GM21723 (cell line): Measurements from ENCODE around the gene NACC2.

Source experiments
- ATAC-seq: cut with Tn5 transposase; IDR thresholded peaks from one replicate; pipeline ENCODE4 v1.9.1; 2021; ENCODE audit warnings: mild to moderate bottlenecking, moderate library complexity; ENCODE audit not compliant: unreplicated experiment

NACC2 gene

DNA sequence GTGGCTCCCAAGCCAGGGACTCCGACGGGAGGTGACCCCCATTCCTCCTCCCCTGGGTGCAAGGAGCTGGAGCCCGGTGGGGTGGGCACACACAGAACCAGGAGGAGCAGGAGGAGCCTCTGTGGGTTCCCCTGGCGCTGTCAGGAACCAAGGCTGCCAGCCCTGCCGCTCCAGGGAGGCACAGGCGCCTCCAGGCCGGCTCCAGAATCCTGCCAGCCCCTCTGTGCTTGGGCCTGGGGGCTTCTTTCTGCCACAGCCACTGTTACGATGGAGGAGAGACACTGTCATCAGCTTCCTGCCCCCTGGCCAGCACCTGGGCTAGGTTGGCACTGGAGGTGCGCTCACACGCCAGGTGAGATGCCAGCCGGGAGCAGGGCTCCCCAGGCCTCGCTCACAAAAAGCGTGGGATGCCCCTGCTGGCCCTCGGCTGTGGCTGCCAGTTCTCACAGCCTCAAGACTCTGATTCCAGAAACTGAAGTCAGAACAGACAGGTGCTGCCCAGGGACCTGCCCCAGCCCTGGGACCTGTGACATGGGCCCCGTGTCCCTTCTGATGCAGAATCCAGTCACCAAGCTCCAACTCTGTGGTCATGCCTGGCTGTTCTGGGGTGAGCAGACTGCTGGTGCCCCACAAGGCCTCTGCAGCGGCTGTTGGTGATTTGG, 96.5 kb downstream of the NACC2 start:
- ATAC-seq, result no peak

DNA sequence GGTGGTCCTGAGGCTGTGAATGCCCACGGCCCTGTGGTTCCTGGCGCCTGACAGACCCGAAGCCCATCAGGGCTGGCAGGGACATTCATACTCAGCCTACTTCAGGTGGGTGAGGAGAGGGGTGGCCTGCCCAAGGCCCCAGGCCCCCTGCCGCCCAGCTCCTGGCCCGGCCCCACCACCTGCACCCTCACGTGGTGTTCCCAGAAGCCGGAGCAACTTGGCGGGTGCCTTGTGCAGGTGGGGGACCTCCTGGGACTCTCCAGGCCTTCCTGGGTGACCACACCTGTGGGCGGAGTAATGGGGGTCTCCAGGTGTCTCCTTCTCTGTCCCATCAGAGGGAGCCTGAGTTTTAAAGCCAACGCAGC, 97.1 kb downstream of the NACC2 start:
- no peak for ATAC-seq

DNA sequence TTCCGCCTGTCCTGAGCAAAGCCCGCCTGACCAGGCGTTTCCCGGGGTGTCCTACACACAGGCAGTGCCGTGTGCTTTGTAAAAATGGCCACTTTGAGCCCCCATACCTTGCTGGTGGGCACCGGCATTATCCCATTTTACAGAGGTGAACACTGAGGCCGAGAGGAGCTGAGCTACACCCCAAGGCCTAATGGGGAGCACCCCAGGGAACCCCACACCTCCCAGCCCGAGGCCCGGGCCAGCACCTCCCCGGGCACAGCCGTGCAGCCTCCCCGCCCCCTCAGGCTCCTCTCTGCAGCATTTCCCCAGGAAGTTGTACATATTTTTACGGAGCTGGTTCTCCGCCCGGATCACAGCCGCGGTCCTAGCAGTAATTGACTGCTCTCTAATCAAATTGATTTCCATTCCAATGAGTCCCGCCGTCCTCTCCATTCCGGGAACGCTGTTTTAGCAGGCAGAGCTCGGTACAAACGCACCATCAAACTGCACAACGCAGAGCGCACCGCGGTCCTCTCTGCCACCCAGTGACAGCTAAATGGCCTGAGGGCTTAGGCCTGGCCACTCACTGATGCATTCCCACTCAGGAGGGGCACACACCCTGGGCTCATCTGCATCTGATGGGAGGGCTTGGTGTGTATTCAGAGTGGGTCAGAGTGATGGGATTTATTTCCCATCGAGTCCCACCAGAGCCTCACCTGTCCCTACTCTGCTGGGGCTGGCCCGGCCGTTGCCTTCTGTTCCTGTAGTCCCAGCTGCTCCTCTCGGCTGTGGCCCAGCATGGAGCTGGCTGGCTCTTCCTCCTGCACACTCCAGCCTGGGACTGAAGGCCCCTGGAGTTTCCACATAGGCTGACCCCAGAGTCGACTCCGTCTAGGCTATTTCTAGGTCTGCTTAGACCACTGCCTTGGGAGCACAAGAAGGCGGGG, 97.7 kb downstream of the NACC2 start:
- ATAC-seq, result no peak

DNA sequence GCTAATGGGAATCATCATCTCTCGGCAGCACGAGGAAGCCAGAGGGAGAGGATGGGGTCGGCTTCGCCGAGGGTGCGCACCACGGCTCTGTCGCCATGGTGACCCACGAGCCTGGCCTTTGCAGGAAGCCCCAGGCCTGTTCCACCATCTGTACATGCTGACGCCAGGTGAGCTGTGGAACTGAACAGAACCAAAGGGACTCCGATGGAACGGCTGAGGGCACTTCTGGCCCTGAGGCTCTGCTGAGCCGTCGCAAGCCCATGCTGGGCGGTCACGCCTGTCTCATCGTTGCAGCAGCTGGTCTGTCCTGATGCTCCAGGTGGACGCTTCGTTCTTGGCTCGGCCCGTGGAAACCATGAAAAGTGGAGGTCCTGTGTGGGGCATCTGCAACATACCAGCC, 99.3 kb downstream of the NACC2 start:
- ATAC-seq, result no peak

DNA sequence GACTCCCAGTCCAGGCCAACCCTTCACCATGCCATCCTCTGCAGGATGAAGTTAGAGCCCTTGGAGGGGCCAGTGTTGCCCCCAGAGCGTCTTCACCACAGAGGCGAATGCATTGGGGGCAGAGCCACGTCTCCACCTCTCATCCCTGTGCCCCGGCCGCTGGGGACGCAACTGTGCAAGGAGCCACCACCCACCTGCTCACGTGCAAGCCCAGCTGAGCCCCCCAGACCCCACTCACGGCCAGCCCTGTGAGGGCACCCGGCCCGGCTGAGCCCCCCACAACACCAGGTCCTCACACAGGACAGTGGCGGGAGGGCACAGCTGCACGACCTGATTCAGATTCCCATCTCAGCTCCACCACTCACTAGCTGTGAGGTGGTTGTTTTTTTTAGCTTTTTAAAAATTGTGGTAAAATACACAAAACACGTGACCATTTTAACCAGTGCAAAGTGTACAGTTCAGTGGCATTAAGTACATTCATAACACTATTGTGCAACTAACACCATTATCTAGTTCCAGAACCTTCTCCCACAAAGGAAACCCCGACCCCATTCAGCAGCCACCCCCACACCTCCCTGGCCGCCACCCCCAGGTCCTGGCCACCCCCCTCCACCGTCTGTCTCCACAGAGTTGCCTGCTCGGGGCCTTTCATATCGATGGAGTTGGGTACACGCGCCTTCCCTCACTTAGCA, 100.4 kb downstream of the NACC2 start:
- no peak for ATAC-seq

DNA sequence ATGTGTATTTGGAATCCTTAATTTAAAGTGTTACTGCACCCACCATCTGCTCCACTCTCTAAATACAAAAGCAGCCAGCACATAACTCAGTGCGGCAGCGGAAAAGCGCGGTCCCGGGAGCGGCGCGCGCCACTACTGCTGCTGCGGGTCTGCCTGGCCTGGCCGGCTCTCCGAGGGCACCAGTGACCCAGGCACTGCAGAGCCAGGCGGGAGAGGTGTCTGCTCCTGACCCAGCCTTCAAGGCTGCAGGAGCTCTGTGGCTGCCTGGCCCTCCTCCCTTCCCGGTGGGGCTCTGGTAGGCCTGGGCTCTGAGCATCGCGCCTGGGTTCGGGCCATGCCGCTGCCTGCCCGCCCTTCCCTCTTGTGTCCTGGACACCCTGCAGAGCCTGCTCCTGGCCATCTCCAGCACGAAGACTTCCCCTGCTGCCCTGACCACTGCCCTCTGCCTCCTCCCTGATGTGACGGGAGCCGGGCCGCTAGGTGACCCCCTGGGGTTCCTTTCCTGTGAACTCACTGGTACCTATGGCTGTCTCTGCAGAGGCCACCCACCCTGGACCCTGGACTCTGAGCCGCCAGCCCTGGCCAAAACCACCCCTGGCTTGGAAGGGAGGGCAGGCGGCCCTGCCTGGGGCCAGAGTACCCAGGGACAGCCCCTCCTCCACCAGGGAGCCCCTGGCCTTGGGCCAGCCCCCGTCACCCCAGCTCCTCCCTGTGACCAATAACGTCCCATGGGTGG, 101.2 kb downstream of the NACC2 start:
- ATAC-seq, result no peak

DNA sequence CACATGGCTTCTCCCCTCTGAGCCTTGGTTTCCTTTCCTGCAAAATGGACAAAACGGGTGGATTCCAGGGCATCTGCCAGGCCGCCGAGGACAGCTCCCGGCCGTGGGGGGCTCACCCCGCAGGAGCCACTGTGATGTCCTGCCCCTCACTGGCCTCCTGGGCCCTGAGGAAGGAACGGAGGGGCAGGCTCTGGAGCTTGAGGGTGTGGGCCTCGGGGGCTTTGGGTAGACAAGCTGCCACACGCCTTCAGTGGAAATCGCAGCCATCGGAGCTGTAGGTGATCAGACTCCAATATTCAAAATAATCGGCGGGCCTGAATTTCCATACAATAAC, 101.7 kb downstream of the NACC2 start:
- ATAC-seq, result no peak

DNA sequence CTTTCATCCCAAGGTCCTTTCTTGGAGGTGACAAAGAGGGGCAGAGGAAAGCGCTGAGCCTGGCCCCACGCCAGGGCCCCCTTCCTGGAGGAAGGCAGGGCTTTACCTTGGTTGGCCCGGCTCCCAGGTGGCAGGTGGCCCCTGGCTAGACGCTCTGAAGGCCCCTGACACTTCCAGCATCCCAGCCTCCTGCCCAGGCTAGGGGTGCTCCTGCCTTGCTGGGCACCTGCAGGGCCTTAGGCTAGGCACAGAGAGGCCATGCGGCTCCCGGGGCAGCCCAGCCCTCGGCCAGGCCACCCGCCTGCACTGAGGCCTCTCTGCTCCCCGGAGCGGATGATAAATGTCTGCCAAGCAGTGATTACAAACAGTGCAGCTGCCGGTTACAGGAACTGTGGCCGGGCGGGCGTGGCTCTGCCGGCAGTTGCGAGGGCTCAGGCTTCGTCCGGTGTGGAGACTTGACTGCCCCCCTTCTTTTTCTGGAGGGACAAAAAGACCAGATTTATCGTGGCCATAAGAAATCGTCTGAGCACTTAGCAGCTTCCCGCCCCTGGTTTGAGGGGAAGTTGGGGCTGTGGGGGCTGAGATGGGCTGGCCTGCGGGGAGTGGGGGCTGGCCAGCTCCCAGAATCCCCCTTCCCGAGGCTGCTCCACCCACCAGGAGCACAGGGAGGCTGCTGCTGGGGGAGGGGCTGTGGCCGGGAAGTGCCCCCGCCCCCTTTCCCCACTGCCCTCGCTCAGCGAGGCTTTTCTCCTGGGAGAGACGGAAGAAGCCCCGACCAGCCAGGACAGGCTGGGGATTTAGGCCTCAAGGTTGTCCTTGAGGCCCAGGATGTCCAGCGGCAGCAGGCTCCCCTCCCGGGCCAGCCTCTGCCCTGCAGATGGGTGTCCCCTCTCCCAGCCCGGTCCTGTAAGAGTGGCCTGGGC, 102.3 kb downstream of the NACC2 start:
- no peak for ATAC-seq

DNA sequence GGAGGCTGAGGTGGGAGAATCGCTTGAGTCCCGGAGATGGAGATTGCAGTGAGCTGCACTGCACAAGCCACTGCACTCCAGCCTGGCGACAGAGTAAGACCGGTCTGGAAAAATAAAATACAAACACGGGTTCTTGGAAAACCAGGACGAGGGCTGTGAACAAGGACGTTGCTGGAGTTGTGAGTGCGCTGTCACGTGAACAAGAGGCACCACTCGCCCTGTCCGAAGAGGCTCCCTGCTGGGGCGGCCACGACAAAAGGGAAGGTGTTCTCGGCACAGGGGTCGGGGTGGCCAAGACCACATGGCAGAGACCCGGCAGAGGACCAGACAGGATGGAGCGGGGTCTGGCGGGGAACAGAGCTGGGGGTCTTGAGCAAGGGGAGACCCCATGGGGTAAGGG, 103.3 kb downstream of the NACC2 start:
- no peak for ATAC-seq

DNA sequence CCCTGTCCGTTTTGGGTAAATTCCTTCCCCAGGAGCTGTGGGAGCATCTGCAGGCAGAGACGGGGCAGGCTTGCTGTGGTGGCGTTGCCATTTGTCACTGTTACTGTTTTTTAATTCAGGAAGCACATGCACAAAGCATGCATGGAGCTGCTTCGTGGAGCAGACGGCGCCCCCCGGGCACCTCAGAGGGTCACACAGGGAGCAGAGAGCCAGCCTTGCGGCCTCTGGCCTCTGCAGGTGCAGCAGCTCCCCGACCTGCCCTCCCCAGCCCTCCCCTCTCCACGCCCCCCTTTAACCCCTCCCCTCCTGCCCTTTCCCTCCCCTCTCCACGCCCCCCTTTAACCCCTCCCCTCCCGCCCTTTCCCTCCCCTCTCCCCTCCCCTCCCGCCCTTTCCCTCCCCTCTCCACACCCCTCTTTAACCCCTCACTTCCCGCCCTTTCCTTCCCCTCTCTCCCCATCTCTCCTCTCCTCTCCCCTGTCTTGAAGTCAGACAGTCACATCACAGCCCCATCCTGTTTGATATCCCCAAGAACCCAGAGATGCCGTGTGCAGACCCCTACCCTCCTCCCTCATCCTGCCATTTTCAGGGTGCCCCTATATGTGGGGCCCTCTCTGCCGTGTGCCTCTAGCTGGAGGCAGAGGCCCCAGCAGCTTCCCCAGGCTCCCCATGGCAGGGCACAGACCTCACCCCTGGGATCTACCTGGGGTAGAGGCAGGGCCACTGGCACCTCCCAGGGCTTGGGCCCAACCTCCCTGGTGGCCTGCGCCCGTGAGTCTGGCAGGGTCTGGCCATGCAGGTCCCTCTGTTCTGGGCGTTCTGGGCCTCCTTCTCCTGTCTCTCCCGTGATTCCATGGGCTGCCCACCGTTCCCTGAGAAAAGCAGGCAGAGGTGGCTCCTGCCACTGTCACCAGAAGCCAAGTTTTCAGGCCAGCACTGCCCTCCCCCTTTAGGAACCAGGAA, 104.3 kb downstream of the NACC2 start:
- no peak for ATAC-seq

DNA sequence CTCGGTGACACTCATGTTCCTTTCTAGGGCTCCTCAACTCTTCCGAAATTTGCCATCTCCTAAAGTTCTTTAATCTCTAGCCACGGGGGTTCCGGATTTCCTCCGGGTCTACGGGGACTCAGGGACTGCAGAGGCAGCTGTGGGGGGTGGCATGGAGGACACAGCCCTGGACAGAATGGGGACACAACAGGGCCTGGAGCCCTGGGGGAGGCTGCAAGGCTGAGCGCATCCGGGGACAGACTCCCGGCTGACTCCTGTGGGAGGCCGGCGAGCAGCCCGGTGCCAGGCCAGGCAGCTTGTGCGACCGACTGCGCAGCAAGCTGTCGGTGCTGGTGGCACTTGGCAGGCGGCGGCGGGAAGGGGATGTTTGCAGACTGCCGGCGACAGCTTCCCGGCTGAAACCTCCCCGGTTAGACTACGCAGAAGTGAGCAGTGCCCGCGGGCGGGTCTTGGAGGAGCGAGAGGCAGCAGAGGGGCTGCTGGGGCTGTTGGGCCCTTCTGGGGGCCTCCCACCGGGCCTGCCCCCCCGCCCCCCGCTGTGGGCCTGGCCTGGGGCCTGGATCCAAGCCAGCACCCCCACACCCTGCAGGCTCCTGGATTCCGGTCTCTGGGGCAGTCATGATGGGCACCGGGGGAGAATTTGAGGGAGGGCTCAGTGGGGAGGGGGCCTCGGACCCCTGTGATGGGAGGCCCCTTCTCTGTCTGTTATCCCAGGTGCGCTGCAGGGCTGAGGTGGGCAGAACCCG, 105.2 kb downstream of the NACC2 start:
- ATAC-seq, result no peak

DNA sequence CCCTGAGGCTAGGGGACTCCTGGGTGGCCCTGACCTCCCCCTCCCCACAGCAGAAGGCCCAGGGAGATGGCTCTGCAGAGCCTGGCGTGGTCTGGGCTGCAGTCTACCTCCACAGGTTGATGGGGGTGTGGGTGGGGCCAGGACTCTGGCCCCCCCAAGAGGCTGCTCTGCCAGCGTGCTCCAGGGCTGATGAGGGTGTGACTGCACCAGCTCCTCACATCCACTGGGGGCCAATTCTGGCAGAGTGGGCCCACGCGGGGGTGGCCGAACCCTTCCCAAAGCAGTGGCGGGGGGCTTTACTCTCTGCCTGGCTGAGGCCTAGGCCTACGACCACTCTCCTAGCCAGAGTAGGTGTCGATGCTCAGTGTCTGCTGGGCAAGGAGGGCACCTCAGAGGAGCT, 105.9 kb downstream of the NACC2 start:
- ATAC-seq, result no peak

DNA sequence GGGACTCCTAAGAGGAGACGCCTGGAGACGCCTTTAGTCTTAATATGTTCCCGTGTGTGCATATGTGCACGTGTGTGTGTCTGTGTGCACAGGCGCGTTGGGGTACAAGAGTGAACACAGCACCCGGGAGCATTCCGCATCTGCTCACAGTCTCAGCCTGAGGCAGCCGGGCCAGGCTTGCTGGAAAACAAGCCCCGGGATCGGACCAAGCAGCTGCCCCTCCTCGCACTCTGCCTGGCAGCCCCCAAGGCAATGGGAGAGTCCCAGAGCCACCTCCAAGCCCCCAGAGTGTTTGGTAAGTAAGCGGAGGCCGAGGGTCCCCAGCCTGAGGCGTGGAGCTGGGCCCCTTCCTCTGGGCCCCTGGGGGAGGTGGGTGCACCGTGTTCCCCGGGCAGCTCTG, 106.6 kb downstream of the NACC2 start:
- ATAC-seq, result no peak

DNA sequence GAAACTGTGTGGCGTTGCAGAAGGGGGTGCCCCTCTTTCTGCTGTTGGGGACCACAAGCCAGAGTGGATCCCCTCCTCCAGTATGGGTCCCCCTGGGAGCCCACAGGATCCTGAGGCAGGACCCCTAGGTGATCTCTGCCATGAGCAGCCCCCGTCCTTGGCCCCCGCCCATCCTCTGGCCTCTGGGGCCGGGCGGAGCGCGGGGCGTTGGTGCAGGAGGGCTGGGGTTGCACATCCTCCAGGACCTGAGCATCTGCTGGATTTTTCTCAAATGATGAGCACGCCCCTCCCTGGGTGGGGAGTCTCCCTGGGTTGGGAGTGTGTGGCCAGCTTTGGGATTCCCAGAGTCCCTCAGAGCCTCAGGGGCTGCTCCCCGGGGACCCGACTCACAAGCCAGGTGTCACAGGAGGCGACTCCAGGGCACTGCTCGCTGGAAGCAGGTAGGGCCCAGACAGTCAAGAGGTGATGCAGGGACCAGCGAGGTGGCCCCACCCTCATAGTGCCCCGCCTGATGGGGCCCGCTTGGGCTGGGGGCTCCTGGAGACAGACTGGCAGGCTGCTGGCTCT, 107.2 kb downstream of the NACC2 start:
- no peak for ATAC-seq

DNA sequence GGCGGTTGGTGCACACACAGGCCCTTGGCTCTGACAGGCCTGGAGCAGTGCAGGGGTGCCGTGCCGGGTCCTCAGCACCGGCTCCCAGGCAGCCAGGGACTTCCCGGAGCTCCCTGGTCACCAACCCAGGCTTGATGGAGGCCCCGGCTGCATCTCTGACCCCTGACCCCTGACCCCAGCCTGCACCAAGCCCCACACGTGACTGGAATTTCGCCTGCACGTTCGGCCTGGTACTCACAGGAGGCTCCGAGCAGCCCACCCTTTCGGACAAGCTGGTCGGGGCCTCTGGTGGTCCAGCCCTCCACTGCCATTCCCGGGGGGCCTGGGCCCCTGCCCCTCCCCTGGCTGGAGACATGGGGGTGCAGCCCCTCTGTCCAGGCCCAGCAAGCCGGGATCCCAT, 108.5 kb downstream of the NACC2 start:
- ATAC-seq, result no peak

DNA sequence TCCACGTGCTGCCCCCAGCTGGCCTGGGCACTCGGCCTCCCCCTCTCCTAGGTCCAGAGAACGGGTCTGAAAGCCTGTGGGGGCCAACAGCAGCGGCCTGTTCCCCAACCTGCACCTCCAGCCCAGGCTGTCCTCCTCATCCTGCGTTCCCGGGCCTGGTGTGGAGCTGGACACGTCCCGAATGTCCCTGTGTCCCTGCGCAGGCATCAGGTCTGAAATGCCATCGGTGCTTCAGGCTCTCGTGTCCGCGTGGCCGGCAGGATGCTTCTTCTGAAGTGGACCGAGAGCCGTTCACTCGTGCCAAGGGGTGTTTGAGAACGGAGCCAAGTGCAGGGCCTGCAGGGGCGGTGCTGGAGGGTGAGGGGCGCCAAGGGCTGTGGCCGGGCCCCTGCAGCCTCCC, 109.2 kb downstream of the NACC2 start:
- ATAC-seq, result no peak

DNA sequence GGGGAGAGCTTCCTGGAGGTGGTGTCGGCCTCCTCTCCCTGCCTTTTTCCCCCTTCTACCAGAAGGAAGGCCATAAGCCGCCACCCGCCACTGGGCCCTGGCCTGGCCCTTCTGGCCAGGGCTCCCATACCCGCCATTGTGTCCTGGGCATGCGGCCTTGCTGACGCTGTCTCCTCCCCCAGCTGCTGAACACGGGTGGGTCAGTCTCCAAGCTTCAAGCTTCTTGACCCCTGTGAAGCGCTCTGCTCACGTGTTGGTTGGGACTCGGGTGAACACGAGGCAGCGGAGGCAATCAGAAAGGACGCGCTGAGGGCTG, 109.7 kb downstream of the NACC2 start:
- ATAC-seq, result no peak

DNA sequence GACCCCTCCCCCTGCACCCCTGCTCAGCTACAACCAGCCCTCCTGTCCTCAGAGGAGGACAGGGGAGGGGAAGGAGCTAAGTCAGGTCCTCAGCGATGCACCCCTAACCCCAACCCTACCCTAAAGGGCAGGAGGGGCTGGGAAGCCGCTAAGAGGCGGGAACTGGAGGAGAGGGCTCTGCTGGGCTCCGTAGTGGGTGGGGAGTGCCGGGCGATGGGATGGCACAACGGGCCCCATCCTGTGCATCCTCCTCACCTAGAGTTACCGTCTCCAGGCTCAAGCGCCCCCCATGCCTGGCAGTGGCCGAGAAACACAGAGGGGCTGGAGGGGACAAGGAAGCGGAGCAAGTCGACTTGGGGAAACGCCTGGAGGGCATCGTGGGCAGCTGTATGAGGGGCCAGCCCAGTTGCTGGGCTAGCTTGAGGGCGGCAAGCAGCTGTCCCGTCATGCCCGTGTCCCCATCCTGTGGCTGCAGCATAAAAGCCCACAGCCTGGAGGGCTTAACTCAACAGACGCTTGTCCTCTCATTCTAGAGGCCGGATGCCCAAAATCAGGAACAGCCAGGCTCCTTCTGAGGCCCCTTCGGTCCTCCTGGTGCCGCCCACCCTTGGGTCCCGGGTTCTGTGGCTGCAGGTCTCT, 110.9 kb downstream of the NACC2 start:
- no peak for ATAC-seq
